ENCODE measurements around the gene PKD1L1.
"Not testable (repeated sequence)": the region's sequence is repeated elsewhere in the genome, so short reads cannot be mapped to it uniquely, and the experiment has no call there.

PKD1L1 gene, protein sequence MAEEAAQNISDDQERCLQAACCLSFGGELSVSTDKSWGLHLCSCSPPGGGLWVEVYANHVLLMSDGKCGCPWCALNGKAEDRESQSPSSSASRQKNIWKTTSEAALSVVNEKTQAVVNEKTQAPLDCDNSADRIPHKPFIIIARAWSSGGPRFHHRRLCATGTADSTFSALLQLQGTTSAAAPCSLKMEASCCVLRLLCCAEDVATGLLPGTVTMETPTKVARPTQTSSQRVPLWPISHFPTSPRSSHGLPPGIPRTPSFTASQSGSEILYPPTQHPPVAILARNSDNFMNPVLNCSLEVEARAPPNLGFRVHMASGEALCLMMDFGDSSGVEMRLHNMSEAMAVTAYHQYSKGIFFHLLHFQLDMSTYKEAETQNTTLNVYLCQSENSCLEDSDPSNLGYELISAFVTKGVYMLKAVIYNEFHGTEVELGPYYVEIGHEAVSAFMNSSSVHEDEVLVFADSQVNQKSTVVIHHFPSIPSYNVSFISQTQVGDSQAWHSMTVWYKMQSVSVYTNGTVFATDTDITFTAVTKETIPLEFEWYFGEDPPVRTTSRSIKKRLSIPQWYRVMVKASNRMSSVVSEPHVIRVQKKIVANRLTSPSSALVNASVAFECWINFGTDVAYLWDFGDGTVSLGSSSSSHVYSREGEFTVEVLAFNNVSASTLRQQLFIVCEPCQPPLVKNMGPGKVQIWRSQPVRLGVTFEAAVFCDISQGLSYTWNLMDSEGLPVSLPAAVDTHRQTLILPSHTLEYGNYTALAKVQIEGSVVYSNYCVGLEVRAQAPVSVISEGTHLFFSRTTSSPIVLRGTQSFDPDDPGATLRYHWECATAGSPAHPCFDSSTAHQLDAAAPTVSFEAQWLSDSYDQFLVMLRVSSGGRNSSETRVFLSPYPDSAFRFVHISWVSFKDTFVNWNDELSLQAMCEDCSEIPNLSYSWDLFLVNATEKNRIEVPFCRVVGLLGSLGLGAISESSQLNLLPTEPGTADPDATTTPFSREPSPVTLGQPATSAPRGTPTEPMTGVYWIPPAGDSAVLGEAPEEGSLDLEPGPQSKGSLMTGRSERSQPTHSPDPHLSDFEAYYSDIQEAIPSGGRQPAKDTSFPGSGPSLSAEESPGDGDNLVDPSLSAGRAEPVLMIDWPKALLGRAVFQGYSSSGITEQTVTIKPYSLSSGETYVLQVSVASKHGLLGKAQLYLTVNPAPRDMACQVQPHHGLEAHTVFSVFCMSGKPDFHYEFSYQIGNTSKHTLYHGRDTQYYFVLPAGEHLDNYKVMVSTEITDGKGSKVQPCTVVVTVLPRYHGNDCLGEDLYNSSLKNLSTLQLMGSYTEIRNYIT (N-terminal part only)

DNA sequence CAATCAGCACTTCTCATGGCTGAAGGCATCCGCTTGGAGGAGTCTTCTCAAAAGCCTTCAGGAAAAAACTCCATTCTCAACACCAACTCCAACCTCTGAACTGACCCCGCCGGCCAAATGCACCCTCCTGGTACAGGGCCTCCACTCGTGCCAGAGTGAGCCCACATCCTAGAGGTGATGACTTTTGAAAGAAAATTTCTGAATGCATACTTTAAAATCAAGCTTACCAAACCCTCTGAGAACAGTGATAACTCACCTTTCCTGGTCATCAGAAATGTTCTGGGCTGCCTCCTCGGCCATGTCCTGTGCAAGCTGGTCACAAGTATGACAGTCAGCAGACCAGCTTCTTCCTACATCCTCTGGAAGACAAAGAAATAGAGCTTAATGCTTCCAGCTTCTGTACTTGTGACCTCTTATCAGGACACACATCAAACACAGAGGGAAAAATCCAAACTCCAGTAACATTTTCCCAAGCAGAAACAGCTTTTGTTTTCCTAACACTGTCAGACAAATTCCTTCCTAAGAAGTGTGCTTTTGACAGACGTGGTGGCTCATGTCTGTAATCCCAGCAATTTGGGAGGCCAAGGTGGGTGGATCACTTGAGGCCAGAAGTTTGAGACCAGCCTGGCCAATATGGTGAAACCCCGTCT is at the start of gene PKD1L1:
PKD1L1 (minus strand) TSS at position 326 of the 650 bp plus-strand sequence; CDS start at position 300, 26 bp downstream.
- FAIRE-seq, result no peak

GRCh38 chr7:47992446-47992845 is 44.2 kb upstream of the PKD1L1 start:
- no peak for FAIRE-seq
- no peak for DNase-seq (ENCODE audit: insufficient read length, low spot score)

More for the DNA sequence above, at the start of gene PKD1L1:
- DNase-seq (ENCODE audit: insufficient read length, low spot score), result no peak

- FAIRE-seq (peak; percentile 93), DNase-seq (ENCODE audit: insufficient read length, low spot score) (peak; percentile 68)
Measured at GRCh38 chr7:47991741-47992311, 43.6 kb upstream of the PKD1L1 start.

DNA sequence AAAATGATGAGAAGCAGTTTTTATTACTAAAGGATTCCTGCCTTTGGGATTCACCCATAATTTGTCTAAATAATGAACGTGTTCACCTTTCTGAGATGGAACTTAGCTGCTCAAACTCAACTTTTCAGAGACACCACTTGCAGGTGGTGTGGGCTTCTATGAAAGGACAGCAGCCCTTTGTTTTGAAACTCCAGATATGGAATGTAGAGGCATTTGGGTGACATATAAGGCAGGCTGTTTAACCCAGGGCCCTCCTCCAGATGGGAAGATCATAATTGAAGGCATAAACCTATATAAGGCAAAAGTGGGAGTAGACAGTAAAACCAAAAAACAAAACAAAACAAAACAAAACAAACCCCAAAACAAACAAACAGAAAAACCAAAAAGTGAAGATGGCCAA is 43.0 kb upstream of the PKD1L1 start:
- no peak for DNase-seq (ENCODE audit: insufficient read length, low spot score)
- FAIRE-seq, result no peak

DNA sequence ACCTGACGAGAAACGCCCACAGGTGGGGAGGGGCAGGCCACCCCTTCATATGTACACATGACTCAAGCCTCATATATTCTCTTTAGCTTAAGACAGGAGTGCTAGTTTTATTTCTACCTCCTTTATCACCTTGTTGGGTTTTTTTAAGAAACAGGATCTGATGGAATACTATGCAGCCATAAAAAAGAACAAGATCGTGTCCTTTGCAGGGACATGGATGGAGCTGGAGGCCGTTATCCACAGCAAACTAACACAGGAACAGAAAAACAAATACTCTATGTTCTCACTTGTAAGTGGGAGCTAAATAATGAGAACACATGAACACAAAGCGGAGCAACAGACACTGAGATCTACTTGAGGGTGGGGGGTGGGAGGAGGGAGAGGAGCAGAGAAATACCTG is 42.3 kb upstream of the PKD1L1 start:
- FAIRE-seq (no peak), DNase-seq (ENCODE audit: insufficient read length, low spot score) (no peak)

DNA sequence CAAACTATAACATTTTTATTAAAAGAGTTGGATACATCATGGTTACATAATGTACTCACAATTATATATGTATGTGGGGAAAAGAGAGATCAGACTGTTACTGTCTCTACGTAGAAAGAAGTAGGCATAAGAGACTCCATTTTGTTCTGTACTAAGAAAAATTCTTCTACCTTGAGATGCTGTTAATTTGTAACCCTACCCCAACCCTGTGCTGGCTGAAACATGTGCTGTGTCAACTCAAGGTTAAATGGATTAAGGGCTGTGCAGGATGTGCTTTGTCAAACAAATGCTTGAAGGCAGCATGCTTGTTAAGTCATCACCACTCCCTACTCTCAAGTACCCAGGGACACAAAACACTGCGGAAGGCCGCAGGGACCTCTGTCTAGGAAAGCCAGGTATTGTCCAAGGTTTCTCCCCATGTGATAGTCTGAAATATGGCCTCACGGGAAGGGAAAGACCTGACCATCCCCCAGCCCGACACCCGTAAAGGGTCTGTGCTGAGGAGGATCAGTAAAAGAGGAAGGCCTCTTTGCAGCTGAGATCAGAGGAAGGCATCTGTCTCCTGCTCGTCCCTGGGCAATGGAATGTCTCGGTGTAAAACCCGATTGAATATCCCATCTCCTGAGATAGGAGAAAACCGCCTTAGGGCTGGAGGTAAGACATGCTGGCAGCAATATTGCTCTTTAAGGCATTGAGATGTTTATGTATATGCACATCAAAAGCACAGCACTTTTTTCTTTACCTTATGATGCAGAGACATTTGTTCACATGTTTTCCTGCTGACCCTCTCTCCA is 41.5 kb upstream of the PKD1L1 start:
- FAIRE-seq; DNase-seq (ENCODE audit: insufficient read length, low spot score): not testable (repeated sequence)

DNA sequence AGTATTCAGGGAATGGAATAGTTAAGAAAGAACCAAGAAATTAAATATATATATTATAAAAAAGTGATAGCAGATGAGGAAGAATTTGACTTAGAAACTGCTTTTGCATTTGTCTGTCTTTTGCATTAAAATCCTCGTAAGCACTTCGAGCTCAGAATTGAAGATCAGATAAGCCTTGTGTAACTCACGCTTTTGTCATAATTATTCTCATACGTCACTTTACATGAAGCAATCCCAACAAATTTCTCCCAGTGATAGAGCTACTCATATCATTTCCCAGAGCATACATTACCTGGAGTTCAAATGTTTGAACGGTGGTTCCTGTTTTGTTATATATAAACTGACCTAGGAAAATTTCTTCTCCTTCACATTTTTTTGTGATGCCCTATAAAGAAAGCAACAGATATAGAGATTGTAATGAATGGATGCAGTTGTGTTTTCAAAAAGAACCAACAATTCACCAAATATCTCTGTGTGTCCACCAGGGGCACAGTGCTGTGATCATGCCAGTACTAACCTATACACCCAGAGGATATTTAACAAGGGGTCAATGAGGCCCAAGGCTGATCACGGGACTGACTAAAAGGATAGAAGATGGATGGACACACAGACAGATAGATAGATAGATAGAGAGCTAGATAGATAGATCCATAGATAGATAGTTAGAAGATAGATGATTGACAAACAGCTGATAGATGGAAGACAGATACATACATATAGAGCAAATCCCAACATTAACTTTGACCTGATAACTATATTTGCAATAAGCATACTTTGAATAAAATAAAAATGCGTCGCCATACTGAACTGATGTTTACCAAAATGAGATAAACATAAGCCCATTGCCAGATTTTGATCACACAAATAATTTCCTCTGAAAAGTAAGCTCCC is 40.5 kb upstream of the PKD1L1 start:
- DNase-seq (ENCODE audit: insufficient read length, low spot score) (no peak), FAIRE-seq (peak; percentile 28)

GRCh38 chr7:47982610-47983009 is 34.3 kb upstream of the PKD1L1 start:
- DNase-seq (ENCODE audit: insufficient read length, low spot score) (no peak), FAIRE-seq (no peak)

DNA sequence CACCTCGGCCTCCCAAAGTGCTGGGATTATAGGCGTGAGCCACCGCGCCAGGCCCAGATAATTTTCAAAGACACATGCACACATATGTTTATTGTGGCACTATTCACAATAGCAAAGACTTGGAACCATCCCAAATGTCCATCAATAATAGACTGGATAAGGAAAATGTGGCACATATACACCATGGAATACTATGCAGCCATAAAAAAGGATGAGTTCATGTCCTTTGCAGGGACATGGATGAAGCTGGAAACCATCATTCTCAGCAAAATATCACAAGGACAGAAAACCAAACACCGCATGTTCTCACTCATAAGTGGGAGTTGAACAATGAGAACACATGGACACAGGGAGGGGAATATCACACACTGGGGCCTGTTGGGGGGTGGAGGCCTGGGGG is 32.4 kb upstream of the PKD1L1 start:
- DNase-seq (ENCODE audit: insufficient read length, low spot score); FAIRE-seq: not testable (repeated sequence)

DNA sequence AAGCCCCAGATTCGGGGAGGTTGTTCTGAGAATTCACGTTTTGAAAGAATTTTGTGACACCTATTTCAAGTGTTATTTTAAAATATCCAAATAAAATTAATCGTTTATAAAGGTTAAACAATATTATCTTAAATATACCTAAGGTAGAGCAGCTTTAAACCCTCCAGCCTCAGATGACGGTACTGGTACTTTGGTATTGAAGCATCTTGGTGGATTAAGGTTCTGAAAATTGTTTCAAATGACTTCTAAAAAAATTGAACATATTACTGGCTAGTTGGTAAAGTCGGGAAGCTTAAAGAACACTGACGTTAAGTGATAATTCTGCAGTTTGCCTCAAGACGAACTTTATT is 31.5 kb upstream of the PKD1L1 start:
- DNase-seq (ENCODE audit: insufficient read length, low spot score) (no peak), FAIRE-seq (no peak)

GRCh38 chr7:47979145-47979831 is 31.0 kb upstream of the PKD1L1 start, which contains the start of gene HUS1:
Gene HUS1 (minus strand): TSS chr7:47979615. CDS start chr7:47979519, 96 bp downstream.
- FAIRE-seq, result peak; percentile 90
- DNase-seq (ENCODE audit: insufficient read length, low spot score), result peak; percentile 75

DNA sequence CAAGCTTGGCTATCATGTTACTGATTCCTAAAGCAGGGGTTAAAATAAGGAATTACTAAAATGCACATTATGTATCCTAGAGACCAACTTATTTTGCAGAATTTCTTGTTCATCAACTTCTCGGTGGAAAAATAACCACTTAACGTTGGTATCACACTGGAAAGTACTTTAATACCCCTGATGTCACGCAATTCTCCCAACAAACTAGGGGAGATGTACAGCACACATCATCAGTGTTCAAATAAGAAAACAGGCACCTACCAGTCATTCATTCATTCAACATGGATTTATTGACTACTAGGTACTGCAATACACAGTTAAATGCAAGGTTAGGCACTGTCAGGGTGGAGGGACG is 30.5 kb upstream of the PKD1L1 start:
- DNase-seq (ENCODE audit: insufficient read length, low spot score) (no peak), FAIRE-seq (no peak)

DNA sequence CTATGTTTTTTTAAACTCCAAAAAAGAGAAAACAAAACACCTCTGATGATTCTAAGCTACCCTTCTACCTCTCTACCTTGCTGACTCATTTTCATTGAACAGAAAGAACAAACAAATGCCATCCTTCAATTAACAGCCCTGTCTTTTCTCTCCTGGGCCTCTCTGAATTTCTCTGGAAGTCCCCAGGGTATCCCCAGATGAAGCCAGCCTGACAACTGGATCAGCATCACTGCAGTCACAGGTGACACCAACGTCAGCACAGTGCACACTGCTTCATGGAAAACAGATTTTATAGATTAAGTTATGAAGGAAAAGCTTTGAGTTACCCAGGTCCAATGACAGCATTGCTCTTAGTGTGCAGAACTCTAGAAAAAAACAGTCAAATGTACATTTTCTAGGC is 25.5 kb upstream of the PKD1L1 start:
- FAIRE-seq (no peak), DNase-seq (ENCODE audit: insufficient read length, low spot score) (no peak)

- no peak for DNase-seq (ENCODE audit: insufficient read length, low spot score)
- FAIRE-seq, result no peak
Measured at GRCh38 chr7:47970761-47971160, 22.5 kb upstream of the PKD1L1 start.

- FAIRE-seq (peak; percentile 91), DNase-seq (ENCODE audit: insufficient read length, low spot score) (peak; percentile 64)
Measured at GRCh38 chr7:47968847-47969774, 20.8 kb upstream of the PKD1L1 start.

DNA sequence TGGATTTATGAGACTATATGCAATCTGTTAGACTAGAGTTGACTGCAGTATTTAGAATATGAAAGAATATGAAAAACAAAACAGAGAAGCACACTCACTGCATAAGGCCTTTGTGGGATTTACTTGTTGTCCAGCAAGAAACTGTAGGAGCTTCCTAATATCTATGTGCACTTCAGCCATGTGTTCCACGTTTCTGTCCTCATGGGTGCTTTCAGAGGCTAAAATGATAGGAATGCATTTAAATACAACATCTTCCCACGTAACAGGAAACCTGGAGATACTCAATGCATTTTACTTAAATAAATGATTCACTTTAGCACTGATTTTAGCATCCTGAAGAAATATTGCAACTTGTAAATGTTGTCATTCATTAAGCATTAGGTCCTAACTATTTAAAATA is 19.4 kb upstream of the PKD1L1 start:
- DNase-seq (ENCODE audit: insufficient read length, low spot score) (no peak), FAIRE-seq (no peak)
